Measurements from ENCODE around the gene ATXN7L3.
"Not testable (repeated sequence)": the region's sequence is repeated elsewhere in the genome, so short reads cannot be mapped to it uniquely, and the experiment has no call there.

Gene ATXN7L3

GRCh38 chr17:44170499-44171201, 29.0 kb downstream of the ATXN7L3 start, which contains the start of gene ASB16:
TSS of gene ASB16 (plus strand) at chr17:44170704. CDS start at chr17:44170790, 86 bp downstream.
- peak; percentile 75 to 83 for DNase-seq

DNA sequence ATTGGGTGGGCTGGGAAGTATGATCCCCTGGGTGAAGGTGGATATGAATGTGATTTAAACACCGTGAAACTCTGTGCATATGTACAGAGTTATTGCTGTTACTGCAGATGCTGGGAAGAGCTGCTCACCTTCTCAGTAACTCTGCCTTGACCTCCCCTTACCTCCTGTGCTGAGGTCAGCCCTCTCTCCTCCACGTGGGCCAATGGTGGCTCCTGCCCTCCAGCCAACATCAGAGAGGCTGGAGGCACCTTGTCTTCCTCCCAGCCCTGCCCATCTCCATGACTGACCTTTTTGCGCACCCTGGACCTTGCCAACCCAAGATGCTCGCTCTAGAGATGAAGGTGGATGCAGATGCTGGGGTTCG, 29.6 kb downstream of the ATXN7L3 start:
- DNase-seq: peak in 1 of 2 experiments; percentile 51

- no peak for DNase-seq
These were observed 32.4 kb downstream of the ATXN7L3 start for GRCh38 chr17:44167181-44167861.

DNA sequence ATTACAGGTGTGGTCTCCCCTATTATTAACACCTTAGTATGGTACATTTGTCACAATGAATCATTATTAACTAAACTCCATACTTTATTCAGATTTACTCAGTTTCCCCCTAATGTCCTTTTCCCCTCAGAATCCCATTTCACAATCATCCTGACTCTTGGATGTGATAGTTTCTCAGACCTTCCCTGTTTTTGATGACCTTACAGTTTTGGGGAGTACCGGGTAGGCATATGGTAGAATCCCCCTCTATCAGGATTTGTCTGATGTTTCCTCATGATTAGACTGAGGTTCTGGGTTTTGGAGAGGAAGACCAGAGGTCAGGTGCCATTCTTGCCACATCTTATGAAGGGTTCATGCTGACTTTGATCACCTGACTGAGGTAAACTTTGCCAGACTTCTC, 35.2 kb downstream of the ATXN7L3 start:
- DNase-seq: no peak

GRCh38 chr17:44159519-44160210, 40.0 kb downstream of the ATXN7L3 start:
- DNase-seq: no peak

DNA sequence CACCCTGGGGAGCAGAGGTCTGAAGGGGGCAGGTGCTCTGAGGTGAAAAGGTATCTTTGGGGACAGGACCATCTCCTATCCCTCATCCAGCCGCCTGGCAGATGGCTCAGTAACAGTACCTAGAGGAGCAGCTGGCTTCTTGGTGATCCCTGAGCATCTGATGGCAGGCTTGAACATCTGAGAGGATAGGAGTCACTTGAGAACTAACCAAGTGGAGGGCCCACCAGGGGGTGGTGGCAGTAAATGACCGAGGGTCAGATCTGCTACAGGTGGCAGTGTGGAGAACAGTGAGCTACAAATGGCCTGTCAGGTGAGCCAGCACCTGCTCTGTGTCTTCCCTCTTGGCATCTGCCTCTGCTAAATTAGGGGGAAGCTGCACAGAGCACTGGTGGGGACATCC, 44.2 kb downstream of the ATXN7L3 start:
- DNase-seq: no peak

DNA sequence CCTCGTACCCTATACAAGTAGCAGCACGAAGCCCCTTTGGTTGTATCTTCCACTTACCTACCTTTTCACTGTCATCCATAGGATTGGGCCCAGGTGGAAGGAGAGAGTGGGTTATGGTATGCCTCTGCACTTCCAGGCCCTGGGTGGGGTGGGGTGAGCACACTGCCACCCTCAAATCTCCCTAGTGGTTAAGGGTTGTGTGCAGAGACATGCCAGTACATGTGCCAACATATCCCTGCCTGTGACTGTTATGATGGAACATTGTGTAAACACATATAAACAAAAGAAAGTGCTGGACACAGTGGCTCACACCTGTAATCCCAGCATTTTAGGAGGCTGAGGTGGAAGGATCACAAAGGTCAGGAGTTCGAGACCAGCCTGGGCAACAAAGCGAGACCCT, 46.8 kb downstream of the ATXN7L3 start:
- DNase-seq: no peak

DNA sequence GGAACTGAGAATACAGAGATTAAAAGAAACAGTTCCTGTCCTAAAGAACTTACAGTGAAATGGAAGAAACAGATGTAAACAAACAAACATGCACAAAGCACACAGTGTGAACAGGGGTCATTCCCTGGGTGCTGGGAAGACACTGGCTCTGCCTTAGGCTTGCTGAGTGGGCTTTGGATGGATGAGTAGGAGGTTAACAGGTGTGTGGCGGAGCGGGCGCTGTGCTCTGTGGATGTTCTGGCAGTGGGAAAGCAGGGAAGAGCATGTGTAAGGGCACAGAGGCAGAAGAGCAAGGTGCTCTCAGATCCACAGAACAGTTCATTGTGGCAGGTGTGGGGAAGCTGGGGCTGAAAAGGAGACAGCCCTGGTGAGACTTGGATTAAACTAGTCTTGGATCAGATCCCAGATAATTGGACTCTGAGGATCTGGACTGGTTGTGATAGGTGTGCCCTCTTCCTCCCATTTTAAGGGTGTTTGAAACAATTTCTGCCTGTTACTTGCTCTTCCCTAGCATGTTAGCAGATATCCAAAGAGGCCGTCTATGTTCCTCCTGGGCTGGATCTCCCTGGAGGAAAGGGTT, 49.8 kb downstream of the ATXN7L3 start:
- no peak for DNase-seq

DNA sequence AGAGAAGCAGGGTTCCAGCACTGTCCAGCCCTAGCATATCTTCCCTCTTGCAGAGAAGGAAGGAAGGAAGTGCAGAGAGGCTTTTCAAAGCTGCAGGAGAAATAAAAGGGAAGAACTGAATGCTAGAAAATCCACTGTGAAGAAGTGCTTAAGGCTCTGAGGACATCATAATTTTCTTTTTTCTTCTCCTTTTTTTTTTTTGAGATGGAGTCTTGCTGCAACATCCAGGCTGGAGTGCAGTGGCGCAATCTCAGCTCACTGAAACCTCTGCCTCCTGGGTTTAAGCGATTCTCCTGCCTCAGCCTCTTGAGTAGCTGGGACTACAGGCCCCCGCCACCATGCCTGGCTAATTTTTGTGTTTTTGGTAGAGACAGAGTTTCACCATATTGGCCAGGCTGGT, 50.6 kb downstream of the ATXN7L3 start:
- DNase-seq: not testable (repeated sequence)

DNA sequence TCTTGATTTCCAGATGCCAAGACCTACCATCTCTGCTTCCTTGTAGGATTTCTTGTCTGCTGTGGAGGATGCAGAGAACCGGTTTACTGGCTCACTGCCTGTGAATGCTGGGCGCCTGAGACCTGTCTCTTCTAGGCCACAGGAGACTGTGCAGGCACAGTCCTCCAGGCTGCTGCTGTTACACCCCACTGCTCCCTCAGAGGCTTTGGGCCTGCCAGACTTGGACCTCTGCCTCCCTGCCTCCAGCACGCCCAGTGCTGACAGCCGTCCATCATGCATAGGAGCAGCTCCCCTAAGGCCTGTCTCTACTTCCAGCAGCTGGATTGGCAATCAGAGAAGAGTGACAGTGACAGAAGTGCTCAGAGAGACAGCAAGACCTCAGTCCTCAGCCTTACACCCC, 51.9 kb downstream of the ATXN7L3 start:
- DNase-seq: no peak

- no peak for DNase-seq
These were observed 53.0 kb downstream of the ATXN7L3 start for GRCh38 chr17:44146375-44147346.

DNA sequence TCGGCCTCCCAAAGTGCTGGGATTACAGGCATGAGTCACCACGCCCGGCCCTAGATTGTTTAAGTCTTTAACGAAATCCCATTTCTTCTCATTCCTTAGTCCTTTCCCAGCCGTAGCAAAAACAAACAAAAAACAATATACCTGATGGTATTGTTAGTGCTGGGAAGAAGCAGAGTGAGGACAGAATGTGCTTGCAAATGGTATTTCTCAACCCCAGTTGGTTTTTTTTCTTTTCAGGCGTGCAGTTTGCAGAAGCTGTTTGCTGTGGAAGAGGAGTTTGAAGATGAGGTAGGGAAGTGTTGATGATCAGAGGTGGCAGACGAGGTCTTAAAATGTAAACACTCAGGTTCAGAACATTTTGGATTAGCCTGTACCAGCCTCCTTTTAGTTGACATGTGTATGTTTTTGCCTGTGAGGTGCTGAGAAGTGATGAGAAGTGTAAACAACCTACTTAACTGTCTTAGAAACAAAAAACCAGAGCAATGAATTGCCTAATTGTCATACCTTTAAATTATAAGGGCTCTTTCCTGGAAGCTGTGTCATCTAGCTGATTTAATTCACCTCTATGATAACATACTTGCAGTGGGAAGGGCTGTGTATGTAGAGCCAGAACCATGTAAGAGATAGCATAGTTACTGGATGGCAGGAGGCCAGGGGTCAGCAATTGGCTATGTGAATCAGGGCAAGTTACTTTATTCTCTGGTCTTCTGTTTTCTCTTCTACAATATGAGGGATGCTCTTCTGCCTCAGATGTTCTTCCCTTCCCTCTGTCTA, 54.5 kb downstream of the ATXN7L3 start:
- DNase-seq: no peak

DNA sequence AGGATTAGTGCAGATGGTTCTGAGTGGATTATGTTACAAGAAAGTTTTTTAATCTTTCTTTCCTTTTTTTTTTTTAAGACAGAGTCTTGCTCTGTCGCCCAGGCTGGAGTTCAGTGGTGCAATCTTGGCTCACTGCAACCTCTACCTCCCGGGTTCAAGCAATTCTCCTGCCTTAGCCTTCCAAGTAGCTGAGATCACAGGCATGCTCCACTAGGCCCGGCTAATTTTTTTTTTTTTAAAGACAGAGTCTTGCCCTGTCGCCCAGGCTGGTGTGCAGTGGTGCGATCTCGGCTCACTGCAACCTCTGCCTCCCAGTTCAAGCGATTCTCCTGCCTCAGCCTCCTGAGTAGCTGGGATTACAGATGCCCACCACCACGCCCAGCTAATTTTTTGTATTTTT, 55.8 kb downstream of the ATXN7L3 start:
- DNase-seq: not testable (repeated sequence)
